WTC11 (cell line): Measurements from ENCODE around the gene ZCWPW1. TPM values are rescaled to one million over a fixed set of nuclear protein-coding genes. Genes with fewer than 3 reads are reported as not detected.

Experiments used
- ATAC-seq: fragments of 200-7000 bp; cut with Tn5 transposase; 2 replicates; pipeline ENCODE4 v1.10.0; 2021; ENCODE audit warnings: mild to moderate bottlenecking, moderate library complexity
- CTCF ChIA-PET: fragments of 300-600 bp; sonication (Branson Sonifier 250); formaldehyde crosslinking; loops from one replicate; lab custom pipeline; 2021; ENCODE audit warnings: antibody characterized with exemption; lab: Charles Lee
- POLR2A ChIA-PET: fragments of 350-600 bp; sonication (Branson Sonifier 250); formaldehyde crosslinking; loops from one replicate; lab custom pipeline; 2021; ENCODE audit warnings: antibody characterized with exemption; lab: Charles Lee
- DNase-seq: peaks from one replicate; pipeline ENCODE4 v3.0.0; 2021; ENCODE audit warnings: low spot score
- H3K27ac Mint-ChIP-seq: 2 replicates; pipeline ENCODE4 v1.8.0; 2021; ENCODE audit warnings: mixed read lengths
- H3K27me3 Mint-ChIP-seq: 2 replicates; pipeline ENCODE4 v1.8.0; 2021; ENCODE audit warnings: low read depth, mild to moderate bottlenecking, moderate library complexity, mixed read lengths
- H3K36me3 Mint-ChIP-seq: 2 replicates; pipeline ENCODE4 v1.8.0; 2021; ENCODE audit warnings: mixed read lengths
- H3K4me1 Mint-ChIP-seq: 2 replicates; pipeline ENCODE4 v1.8.0; 2022; ENCODE audit warnings: mixed read lengths
- H3K4me3 Mint-ChIP-seq: 2 replicates; pipeline ENCODE4 v1.8.0; 2021; ENCODE audit warnings: mild to moderate bottlenecking, moderate library complexity, mixed read lengths
- H3K9me3 Mint-ChIP-seq: 2 replicates; pipeline ENCODE4 v1.8.0; 2021; ENCODE audit warnings: mixed read lengths
- EMX1 ChIP-seq: fragments of 250-450 bp; sonication (Bioruptor Pico); IDR thresholded peaks from 2 replicates; pipeline ENCODE4 v1.8.0; 2021; ENCODE audit warnings: mild to moderate bottlenecking
- FOXJ3 ChIP-seq: sonication (generic); formaldehyde crosslinking; IDR thresholded peaks from 2 replicates; pipeline ENCODE4 v1.9.0; 2021; ENCODE audit warnings: missing genetic modification reagents, mild to moderate bottlenecking, borderline replicate concordance
- JAZF1 ChIP-seq: fragments of 250-450 bp; sonication (Bioruptor Pico); IDR thresholded peaks from 2 replicates; pipeline ENCODE4 v1.9.0; 2021; ENCODE audit warnings: moderate library complexity, mild to moderate bottlenecking, inconsistent platforms
- JUN ChIP-seq: sonication (generic); formaldehyde crosslinking; IDR thresholded peaks from 2 replicates; pipeline ENCODE4 v1.8.0; 2023; ENCODE audit warnings: mild to moderate bottlenecking, missing genetic modification reagents
- MYBL2 ChIP-seq: sonication (generic); formaldehyde crosslinking; IDR thresholded peaks from 2 replicates; pipeline ENCODE4 v1.8.1; 2023; ENCODE audit warnings: mild to moderate bottlenecking, moderate library complexity, missing genetic modification reagents
- NFATC4 ChIP-seq: fragments of 250-450 bp; sonication (Bioruptor Pico); IDR thresholded peaks from 2 replicates; pipeline ENCODE4 v1.9.0; 2021; ENCODE audit warnings: mild to moderate bottlenecking
- NR2C2 ChIP-seq: sonication (generic); formaldehyde crosslinking; IDR thresholded peaks from 2 replicates; pipeline ENCODE4 v1.8.0; 2022; ENCODE audit warnings: mild to moderate bottlenecking, missing genetic modification reagents
- PRRX2 ChIP-seq: fragments of 250-450 bp; sonication (Bioruptor Pico); IDR thresholded peaks from 2 replicates; pipeline ENCODE4 v1.8.0; 2021; ENCODE audit warnings: mild to moderate bottlenecking
- RORB ChIP-seq: fragments of 250-450 bp; sonication (Bioruptor Pico); IDR thresholded peaks from 2 replicates; pipeline ENCODE4 v1.9.0; 2021; ENCODE audit warnings: mild to moderate bottlenecking
- SMAD3 ChIP-seq: sonication (generic); formaldehyde crosslinking; IDR thresholded peaks from 2 replicates; pipeline ENCODE4 v1.8.0; 2022; ENCODE audit warnings: missing genetic modification reagents, mild to moderate bottlenecking, borderline replicate concordance
- SMAD4 ChIP-seq: sonication (generic); formaldehyde crosslinking; IDR thresholded peaks from 2 replicates; pipeline ENCODE4 v1.8.0; 2022; ENCODE audit warnings: mild to moderate bottlenecking, missing genetic modification reagents
- SOX15 ChIP-seq: fragments of 250-450 bp; sonication (Bioruptor Pico); IDR thresholded peaks from 2 replicates; pipeline ENCODE4 v1.9.0; 2021; ENCODE audit warnings: mild to moderate bottlenecking
- SP1 ChIP-seq: sonication (generic); formaldehyde crosslinking; conservative IDR thresholded peaks from 2 replicates; pipeline ENCODE4 v1.8.1; 2022; ENCODE audit warnings: missing genetic modification reagents
- ZNF671 ChIP-seq: fragments of 250-450 bp; sonication (Bioruptor Pico); IDR thresholded peaks from 2 replicates; pipeline ENCODE4 v1.8.0; 2021; ENCODE audit warnings: mild to moderate bottlenecking
- total RNA-seq: library from RNA; stranded (reverse); gene quantifications from 3 replicates; pipeline ENCODE4 v1.2.3, GENCODE V29; 2021
- TF ChIP-seq, protein P1 (sequence below): sonication (generic); formaldehyde crosslinking; IDR thresholded peaks from 2 replicates; pipeline ENCODE4 v1.8.0; 2022; ENCODE audit warnings: mild to moderate bottlenecking, missing genetic modification reagents
- TF ChIP-seq, protein P2 (sequence below): fragments of 250-450 bp; sonication (Bioruptor Pico); IDR thresholded peaks from 2 replicates; pipeline ENCODE4 v1.8.0; 2021; ENCODE audit warnings: mild to moderate bottlenecking
- TF ChIP-seq, protein P3 (sequence below): sonication (generic); formaldehyde crosslinking; conservative IDR thresholded peaks from 2 replicates; pipeline ENCODE4 v1.8.1; 2022; ENCODE audit warnings: mild to moderate bottlenecking, missing genetic modification reagents
- TF ChIP-seq, protein P4 (sequence below): sonication (generic); formaldehyde crosslinking; IDR thresholded peaks from 2 replicates; pipeline ENCODE4 v1.8.0; 2023; ENCODE audit warnings: mild to moderate bottlenecking, missing genetic modification reagents
- TF ChIP-seq, protein P5 (sequence below): fragments of 200-600 bp; IDR thresholded peaks from 2 replicates; pipeline ENCODE4 v1.8.0; 2022; ENCODE audit warnings: antibody characterized with exemption
- TF ChIP-seq, protein P6 (sequence below): fragments of 250-450 bp; sonication (Bioruptor Pico); conservative IDR thresholded peaks from 2 replicates; pipeline ENCODE4 v1.9.0; 2021; ENCODE audit warnings: mild to moderate bottlenecking

The ZCWPW1 gene
- total RNA-seq, 1 experiment from 2014 or later = 1.4 TPM

DNA sequence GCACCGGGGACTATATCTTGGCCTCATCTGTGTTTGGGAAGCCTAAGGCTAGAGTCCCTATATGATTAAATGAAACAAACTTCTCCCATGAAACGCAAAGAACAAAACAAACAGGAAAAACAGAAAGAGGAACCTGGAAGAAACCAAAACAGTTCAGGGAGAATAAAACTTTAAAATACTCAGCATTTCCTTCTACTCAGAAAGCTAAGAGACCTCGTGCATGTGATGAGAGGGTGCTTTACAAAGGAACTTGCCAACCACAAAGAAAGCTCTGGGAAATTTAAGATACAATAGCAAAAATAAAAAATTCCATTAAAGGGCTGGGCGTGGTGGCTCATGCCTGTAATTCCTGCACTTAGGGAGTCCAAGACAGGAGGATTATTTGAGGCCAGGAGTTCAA, 48.3 kb downstream of the ZCWPW1 start:
- POLR2A ChIA-PET = interaction anchor here (0.7 kb wide), 1 partner anchor 1410 kb away, joined by 7 read pairs; no protein-coding TSS in a partner anchor
- H3K27ac Mint-ChIP-seq = no peak overlapping the region
- no peak overlapping the region for H3K4me3 Mint-ChIP-seq
- TF ChIP-seq EMX1 (CRISPR knock-in tag) = no peak
- no peak for TF ChIP-seq PRRX2 (CRISPR knock-in tag)
- no peak for TF ChIP-seq JUN
- no peak for TF ChIP-seq JAZF1
- TF ChIP-seq, protein P1, sequence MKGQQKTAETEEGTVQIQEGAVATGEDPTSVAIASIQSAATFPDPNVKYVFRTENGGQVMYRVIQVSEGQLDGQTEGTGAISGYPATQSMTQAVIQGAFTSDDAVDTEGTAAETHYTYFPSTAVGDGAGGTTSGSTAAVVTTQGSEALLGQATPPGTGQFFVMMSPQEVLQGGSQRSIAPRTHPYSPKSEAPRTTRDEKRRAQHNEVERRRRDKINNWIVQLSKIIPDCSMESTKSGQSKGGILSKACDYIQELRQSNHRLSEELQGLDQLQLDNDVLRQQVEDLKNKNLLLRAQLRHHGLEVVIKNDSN (CRISPR knock-in tag) = no peak
- TF ChIP-seq SMAD3 (CRISPR knock-in tag) = no peak
- no peak for TF ChIP-seq SP1
- TF ChIP-seq FOXJ3 (CRISPR knock-in tag) = no peak
- no peak for TF ChIP-seq RORB (CRISPR knock-in tag)
- no peak for TF ChIP-seq NR2C2 (CRISPR knock-in tag)
- TF ChIP-seq ZNF671 (CRISPR knock-in tag) = no peak
- DNase-seq = no peak
- peaks cover 7% of the 10 kb centered on the region for H3K4me1 Mint-ChIP-seq
- ATAC-seq = no peak
- CTCF ChIA-PET = interaction anchor here (0.6 to 1.0 kb wide), 2 partner anchors 27 to 764 kb away, joined by 3 to 4 read pairs; no protein-coding TSS in a partner anchor
- no peaks in the 10 kb centered on the region for H3K36me3 Mint-ChIP-seq
- H3K27me3 Mint-ChIP-seq = peaks cover 9% of the 10 kb centered on the region
- peaks cover 8% of the 10 kb centered on the region; the same call in 1 of the 2 replicates for H3K9me3 Mint-ChIP-seq

DNA sequence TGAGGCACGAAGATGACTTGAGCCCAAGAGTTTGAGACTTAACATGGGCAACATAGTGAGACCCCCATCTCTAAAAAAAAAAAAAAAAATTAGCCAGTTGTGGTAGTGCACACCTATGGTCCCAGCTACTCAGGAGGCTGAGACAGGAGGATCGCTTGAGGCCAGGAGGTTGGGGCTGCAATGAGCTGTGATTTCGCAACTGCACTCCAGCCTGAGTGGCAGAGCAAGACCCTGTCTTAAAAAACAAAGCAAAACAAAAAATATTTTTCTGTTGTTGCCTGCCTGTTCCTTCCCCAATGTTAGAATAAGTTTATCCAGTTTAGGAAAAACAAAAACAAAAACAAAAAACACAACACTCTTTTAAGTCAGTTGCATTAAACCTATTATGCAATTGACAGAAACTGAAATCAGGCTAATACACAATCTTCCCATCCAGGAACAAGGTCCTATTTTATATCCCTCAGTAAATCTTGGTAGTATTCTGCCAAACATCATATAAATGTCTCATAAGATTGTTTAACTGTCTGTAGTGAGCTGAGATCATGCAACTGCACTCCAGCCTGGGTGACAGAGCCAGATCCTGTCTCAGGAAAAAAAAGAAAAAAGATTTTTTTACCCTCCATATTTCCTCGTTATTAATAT, 50.3 kb downstream of the ZCWPW1 start:
- Mint-ChIP-seq H3K4me3 (no peak overlapping the region), H3K9me3 (peaks cover 8% of the 10 kb centered on the region; the same call in 1 of the 2 replicates), H3K4me1 (peaks cover 18% of the 10 kb centered on the region), H3K27ac (no peak overlapping the region), H3K27me3 (peaks cover 9% of the 10 kb centered on the region), H3K36me3 (no peaks in the 10 kb centered on the region)
- ATAC-seq = no peak
- ChIA-PET CTCF (no interaction called here), POLR2A (no interaction called here)
- no peak for TF ChIP-seq SMAD3 (CRISPR knock-in tag)
- TF ChIP-seq, protein P2, sequence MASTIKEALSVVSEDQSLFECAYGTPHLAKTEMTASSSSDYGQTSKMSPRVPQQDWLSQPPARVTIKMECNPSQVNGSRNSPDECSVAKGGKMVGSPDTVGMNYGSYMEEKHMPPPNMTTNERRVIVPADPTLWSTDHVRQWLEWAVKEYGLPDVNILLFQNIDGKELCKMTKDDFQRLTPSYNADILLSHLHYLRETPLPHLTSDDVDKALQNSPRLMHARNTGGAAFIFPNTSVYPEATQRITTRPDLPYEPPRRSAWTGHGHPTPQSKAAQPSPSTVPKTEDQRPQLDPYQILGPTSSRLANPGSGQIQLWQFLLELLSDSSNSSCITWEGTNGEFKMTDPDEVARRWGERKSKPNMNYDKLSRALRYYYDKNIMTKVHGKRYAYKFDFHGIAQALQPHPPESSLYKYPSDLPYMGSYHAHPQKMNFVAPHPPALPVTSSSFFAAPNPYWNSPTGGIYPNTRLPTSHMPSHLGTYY (CRISPR knock-in tag) = no peak
- TF ChIP-seq, protein P3, sequence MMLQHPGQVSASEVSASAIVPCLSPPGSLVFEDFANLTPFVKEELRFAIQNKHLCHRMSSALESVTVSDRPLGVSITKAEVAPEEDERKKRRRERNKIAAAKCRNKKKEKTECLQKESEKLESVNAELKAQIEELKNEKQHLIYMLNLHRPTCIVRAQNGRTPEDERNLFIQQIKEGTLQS (CRISPR knock-in tag) = no peak
- TF ChIP-seq SOX15 (CRISPR knock-in tag) = no peak
- TF ChIP-seq, protein P4, sequence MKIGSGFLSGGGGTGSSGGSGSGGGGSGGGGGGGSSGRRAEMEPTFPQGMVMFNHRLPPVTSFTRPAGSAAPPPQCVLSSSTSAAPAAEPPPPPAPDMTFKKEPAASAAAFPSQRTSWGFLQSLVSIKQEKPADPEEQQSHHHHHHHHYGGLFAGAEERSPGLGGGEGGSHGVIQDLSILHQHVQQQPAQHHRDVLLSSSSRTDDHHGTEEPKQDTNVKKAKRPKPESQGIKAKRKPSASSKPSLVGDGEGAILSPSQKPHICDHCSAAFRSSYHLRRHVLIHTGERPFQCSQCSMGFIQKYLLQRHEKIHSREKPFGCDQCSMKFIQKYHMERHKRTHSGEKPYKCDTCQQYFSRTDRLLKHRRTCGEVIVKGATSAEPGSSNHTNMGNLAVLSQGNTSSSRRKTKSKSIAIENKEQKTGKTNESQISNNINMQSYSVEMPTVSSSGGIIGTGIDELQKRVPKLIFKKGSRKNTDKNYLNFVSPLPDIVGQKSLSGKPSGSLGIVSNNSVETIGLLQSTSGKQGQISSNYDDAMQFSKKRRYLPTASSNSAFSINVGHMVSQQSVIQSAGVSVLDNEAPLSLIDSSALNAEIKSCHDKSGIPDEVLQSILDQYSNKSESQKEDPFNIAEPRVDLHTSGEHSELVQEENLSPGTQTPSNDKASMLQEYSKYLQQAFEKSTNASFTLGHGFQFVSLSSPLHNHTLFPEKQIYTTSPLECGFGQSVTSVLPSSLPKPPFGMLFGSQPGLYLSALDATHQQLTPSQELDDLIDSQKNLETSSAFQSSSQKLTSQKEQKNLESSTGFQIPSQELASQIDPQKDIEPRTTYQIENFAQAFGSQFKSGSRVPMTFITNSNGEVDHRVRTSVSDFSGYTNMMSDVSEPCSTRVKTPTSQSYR (CRISPR knock-in tag) = no peak
- TF ChIP-seq JAZF1 = no peak
- no peak for TF ChIP-seq SMAD4 (CRISPR knock-in tag)
- no peak for DNase-seq

DNA sequence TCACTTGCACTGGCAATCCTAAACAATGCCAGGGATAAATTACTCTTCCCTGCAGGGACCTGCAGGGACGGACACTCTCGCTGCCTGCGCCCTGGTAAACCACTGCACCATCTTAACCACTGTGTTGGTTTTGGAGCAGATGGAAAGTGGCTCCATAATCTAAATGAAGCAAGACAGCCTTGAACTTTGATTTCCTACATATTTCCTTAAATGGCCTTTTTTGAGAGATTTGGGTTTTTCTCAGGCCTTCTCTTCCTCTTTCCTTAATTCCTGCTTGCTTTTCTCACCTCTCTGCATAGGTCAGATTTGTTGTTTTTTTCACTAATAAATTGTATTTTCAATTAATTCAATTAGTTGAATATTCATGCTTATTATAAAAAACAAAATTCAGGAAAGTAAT, 52.4 kb downstream of the ZCWPW1 start:
- ChIA-PET POLR2A (no interaction called here), CTCF (no interaction called here)
- Mint-ChIP-seq H3K36me3 (no peaks in the 10 kb centered on the region), H3K4me1 (peaks cover 26% of the 10 kb centered on the region), H3K4me3 (no peak overlapping the region), H3K27ac (no peak overlapping the region), H3K27me3 (no peaks in the 10 kb centered on the region), H3K9me3 (no peaks in the 10 kb centered on the region)
- ATAC-seq (no peak), DNase-seq (no peak)
- TF ChIP-seq, protein P5, sequence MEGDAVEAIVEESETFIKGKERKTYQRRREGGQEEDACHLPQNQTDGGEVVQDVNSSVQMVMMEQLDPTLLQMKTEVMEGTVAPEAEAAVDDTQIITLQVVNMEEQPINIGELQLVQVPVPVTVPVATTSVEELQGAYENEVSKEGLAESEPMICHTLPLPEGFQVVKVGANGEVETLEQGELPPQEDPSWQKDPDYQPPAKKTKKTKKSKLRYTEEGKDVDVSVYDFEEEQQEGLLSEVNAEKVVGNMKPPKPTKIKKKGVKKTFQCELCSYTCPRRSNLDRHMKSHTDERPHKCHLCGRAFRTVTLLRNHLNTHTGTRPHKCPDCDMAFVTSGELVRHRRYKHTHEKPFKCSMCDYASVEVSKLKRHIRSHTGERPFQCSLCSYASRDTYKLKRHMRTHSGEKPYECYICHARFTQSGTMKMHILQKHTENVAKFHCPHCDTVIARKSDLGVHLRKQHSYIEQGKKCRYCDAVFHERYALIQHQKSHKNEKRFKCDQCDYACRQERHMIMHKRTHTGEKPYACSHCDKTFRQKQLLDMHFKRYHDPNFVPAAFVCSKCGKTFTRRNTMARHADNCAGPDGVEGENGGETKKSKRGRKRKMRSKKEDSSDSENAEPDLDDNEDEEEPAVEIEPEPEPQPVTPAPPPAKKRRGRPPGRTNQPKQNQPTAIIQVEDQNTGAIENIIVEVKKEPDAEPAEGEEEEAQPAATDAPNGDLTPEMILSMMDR = no peak
- TF ChIP-seq NFATC4 (CRISPR knock-in tag) (no peak), JUN (no peak), MYBL2 (no peak), SP1 (no peak)
- TF ChIP-seq, protein P1 (CRISPR knock-in tag) = no peak
- TF ChIP-seq, protein P6, sequence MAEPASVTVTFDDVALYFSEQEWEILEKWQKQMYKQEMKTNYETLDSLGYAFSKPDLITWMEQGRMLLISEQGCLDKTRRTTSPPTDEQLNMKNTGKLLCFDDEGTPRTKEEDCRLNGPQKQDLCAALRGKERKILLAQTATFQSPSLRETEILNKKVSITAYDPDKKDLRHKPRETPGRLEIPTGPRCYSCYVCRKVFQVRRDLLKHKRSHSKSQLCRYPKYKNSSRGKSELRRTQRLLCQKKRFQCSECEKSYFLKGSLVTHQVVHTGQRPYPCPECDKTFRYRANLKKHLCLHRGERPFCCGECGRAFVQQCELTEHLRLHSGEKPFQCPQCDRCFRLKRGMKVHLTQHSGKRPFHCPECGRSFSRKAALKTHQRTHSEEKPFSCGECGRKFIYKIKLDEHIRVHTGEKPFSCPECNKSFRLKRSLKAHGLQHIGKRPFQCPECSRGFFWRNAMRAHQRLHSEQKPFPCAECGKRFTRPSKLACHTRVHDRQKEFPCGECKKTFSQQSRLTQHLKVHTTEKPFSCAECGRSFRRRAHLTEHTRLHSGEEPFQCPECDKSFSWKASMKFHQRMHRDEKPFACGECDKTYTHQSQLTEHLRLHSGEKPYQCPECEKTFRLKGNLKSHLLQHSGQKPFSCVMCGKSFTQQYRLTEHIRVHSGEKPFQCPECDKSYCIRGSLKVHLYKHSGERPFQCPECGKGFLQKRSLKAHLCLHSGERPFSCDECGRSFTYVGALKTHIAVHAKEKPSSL (CRISPR knock-in tag) = no peak
